Measurements from ENCODE around the gene C11orf21.

Gene C11orf21

GRCh38 chr11:2260491-2261364 lies 41.0 kb downstream of the C11orf21 start:
- DNase-seq (ENCODE audit: low spot score): no peak

GRCh38 chr11:2259897-2260451 lies 41.7 kb downstream of the C11orf21 start:
- no peak for DNase-seq (ENCODE audit: low spot score)

GRCh38 chr11:2259466-2259830 lies 42.3 kb downstream of the C11orf21 start:
- DNase-seq (ENCODE audit: low spot score): no peak

- no peak for DNase-seq (ENCODE audit: low spot score)
Measured at GRCh38 chr11:2258501-2259465, 42.9 kb downstream of the C11orf21 start.

GRCh38 chr11:2256951-2257700 lies 44.6 kb downstream of the C11orf21 start:
- DNase-seq (ENCODE audit: low spot score): no peak

- DNase-seq (ENCODE audit: low spot score): no peak
Measured at GRCh38 chr11:2256293-2256913, 45.3 kb downstream of the C11orf21 start.

- DNase-seq (ENCODE audit: low spot score): no peak
Measured at GRCh38 chr11:2252018-2252417, 49.7 kb downstream of the C11orf21 start.

GRCh38 chr11:2251138-2251537 lies 50.6 kb downstream of the C11orf21 start:
- DNase-seq (ENCODE audit: low spot score): no peak

GRCh38 chr11:2250485-2250884 lies 51.2 kb downstream of the C11orf21 start:
- no peak for DNase-seq (ENCODE audit: low spot score)

- no peak for DNase-seq (ENCODE audit: low spot score)
Measured at GRCh38 chr11:2250041-2250440, 51.7 kb downstream of the C11orf21 start.

GRCh38 chr11:2249189-2249916 lies 52.4 kb downstream of the C11orf21 start:
- DNase-seq (ENCODE audit: low spot score): no peak

GRCh38 chr11:2248762-2249161 lies 53.0 kb downstream of the C11orf21 start:
- no peak for DNase-seq (ENCODE audit: low spot score)

GRCh38 chr11:2248242-2248641 lies 53.5 kb downstream of the C11orf21 start:
- no peak for DNase-seq (ENCODE audit: low spot score)

GRCh38 chr11:2247496-2247895 lies 54.2 kb downstream of the C11orf21 start:
- DNase-seq (ENCODE audit: low spot score): no peak
